ENCODE results near the gene CEP164. TPM values are rescaled to one million over a fixed set of nuclear protein-coding genes. Genes with fewer than 3 reads are reported as not detected.

The CEP164 gene
- total RNA-seq, 1 donor from 2014 or later: 28.8 TPM

DNA sequence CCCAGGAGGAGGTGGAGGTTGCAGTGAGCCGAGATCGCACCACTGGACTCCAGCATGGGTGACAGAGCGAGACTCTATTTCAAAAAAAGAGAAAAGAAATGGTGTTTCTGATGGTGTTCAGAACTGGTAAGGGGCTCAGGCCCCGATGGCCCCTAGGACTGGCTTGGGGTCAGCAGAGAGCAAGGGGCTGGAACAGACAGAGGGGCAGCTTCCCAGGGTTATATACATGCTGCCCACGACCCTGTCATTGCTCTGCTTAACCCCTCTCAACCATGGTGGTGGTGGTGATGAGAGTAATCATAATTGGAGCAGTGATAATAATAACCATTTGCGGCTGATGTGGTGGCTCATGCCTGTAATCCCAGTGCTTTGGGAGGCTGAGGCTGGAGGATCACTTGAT, 79.4 kb downstream of the CEP164 start:
- no peak overlapping the region for H3K4me3 ChIP-seq (ENCODE audit: low read depth, low read length)
- H3K36me3 ChIP-seq (ENCODE audit: control insufficient read depth, insufficient read depth, low read length): peaks cover 3% of the 10 kb centered on the region
- TF ChIP-seq, protein P1, sequence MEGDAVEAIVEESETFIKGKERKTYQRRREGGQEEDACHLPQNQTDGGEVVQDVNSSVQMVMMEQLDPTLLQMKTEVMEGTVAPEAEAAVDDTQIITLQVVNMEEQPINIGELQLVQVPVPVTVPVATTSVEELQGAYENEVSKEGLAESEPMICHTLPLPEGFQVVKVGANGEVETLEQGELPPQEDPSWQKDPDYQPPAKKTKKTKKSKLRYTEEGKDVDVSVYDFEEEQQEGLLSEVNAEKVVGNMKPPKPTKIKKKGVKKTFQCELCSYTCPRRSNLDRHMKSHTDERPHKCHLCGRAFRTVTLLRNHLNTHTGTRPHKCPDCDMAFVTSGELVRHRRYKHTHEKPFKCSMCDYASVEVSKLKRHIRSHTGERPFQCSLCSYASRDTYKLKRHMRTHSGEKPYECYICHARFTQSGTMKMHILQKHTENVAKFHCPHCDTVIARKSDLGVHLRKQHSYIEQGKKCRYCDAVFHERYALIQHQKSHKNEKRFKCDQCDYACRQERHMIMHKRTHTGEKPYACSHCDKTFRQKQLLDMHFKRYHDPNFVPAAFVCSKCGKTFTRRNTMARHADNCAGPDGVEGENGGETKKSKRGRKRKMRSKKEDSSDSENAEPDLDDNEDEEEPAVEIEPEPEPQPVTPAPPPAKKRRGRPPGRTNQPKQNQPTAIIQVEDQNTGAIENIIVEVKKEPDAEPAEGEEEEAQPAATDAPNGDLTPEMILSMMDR (IDR thresholded peaks at IDR 0.05; ENCODE audit: insufficient read depth, low read length, poor library complexity, severe bottlenecking): no peak
- no peaks in the 10 kb centered on the region for H3K27me3 ChIP-seq (ENCODE audit: control insufficient read depth, insufficient read depth, low read length)
- no peak for DNase-seq (ENCODE audit: low read depth)

DNA sequence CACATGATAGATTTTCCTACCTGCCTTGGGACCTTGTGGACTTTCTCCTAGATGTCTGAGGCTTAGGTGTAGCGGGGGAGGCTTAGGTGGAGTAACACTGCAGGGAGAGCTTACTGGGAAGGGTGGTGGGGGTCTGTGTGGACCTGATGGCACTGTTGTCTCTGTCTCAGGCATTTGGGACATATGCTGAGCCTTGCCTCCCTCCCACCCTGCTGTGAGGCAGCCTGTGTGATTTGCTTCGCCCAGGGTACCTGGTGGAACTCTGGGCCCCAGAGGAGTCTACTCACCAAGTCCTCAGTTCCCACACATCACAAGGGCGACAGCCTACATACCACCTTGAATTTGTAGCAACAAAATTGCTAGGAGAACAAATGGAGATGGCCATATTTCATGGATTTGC, 80.7 kb downstream of the CEP164 start:
- DNase-seq (ENCODE audit: low read depth): no peak
- Histone ChIP-seq H3K4me3 (ENCODE audit: low read depth, low read length) (no peak overlapping the region), H3K27me3 (ENCODE audit: control insufficient read depth, insufficient read depth, low read length) (no peaks in the 10 kb centered on the region), H3K36me3 (ENCODE audit: control insufficient read depth, insufficient read depth, low read length) (peaks cover 4% of the 10 kb centered on the region)
- TF ChIP-seq, protein P1 (IDR thresholded peaks at IDR 0.05; ENCODE audit: insufficient read depth, low read length, poor library complexity, severe bottlenecking): no peak

DNA sequence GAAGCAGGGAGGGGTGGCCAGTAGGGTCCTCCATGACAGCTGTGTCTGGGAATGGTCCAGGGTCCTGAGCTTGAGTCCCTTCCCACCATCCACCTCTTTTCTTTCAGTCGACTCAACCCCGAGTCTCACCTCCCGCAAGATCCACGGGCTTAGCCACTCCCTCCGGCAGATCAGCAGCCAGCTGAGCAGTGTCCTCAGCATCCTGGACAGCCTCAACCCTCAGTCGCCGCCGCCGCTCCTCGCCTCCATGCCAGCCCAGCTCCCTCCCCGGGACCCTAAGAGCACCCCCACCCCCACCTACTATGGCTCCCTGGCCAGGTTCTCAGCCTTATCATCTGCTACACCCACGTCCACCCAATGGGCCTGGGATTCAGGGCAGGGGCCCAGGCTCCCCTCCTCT, 81.9 kb downstream of the CEP164 start:
- no peaks in the 10 kb centered on the region for H3K27me3 ChIP-seq (ENCODE audit: control insufficient read depth, insufficient read depth, low read length)
- no peak overlapping the region for H3K4me3 ChIP-seq (ENCODE audit: low read depth, low read length)
- no peak for DNase-seq (ENCODE audit: low read depth)

DNA sequence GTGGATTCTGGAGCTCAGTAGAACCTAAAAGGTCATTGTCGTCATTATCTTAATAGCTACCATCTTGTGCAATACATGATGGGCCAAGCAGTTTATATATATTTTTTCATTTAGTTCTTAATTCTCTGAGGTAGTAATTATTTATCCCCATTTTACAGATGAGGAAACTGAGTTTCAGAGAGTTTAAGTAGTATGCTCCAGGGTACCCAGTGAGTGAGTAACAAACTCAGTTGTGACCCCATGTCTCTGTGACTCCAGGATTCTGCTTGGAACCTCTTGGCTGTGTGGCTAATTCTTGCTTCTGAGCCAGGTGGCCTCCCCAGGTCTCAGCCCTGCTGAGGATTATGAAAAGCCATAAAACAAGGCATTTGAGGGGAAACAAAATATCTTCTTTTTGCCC, 82.6 kb downstream of the CEP164 start:
- H3K27me3 ChIP-seq (ENCODE audit: control insufficient read depth, insufficient read depth, low read length): no peaks in the 10 kb centered on the region
- peaks cover 4% of the 10 kb centered on the region for H3K36me3 ChIP-seq (ENCODE audit: control insufficient read depth, insufficient read depth, low read length)
- DNase-seq (ENCODE audit: low read depth): no peak
- TF ChIP-seq, protein P1 (IDR thresholded peaks at IDR 0.05; ENCODE audit: insufficient read depth, low read length, poor library complexity, severe bottlenecking): no peak
- H3K4me3 ChIP-seq (ENCODE audit: low read depth, low read length): no peak overlapping the region

More for the DNA sequence above, 81.9 kb downstream of the CEP164 start:
- TF ChIP-seq, protein P1 (IDR thresholded peaks at IDR 0.05; ENCODE audit: insufficient read depth, low read length, poor library complexity, severe bottlenecking): no peak
- peaks cover 4% of the 10 kb centered on the region for H3K36me3 ChIP-seq (ENCODE audit: control insufficient read depth, insufficient read depth, low read length)

DNA sequence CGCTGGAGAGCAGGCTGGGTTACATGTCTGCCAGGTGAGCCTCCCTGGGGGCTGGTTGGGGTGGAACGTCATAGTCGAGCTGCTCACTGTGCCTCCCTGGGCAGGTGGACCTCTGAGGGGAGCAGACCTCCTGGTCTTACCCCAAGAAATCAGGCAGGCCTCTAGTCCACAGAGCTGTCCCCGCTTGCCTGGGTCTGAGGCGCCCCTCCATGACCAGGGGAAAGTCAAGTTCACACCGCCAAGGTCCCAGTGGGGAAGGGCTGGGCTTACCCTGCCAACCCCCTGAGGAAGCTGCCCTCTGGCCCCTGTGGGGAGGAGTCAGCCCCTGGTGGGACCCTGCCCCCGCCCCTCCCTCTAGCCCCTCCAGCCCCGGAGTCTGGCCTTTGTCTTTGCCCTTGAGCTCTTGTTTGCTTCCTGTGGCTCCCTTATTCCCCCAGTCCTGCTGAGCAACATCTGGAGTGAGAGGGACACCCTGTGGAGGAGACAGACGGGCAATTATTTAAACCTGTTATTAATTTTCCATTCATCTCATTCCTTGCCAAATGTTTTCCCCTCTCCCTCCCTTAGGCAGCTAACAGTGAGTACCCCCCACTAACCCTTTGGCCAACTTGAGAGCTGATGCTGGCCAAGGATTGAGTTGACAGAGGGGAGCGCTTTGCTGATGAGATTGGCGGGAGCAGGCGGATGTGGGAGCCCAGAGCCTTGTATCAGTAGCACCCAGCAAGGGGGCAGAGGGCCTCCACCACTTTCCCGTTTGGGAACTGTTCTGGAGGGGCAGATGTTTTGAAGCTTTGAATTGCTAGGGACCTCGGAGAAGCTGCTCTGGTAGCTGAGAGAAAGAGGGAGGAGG, 83.4 kb downstream of the CEP164 start:
- TF ChIP-seq, protein P1 (IDR thresholded peaks at IDR 0.05; ENCODE audit: insufficient read depth, low read length, poor library complexity, severe bottlenecking): no peak
- no peak for DNase-seq (ENCODE audit: low read depth)
- H3K27me3 ChIP-seq (ENCODE audit: control insufficient read depth, insufficient read depth, low read length): no peaks in the 10 kb centered on the region
- no peak overlapping the region for H3K4me3 ChIP-seq (ENCODE audit: low read depth, low read length)
- peaks cover 4% of the 10 kb centered on the region for H3K36me3 ChIP-seq (ENCODE audit: control insufficient read depth, insufficient read depth, low read length)

DNA sequence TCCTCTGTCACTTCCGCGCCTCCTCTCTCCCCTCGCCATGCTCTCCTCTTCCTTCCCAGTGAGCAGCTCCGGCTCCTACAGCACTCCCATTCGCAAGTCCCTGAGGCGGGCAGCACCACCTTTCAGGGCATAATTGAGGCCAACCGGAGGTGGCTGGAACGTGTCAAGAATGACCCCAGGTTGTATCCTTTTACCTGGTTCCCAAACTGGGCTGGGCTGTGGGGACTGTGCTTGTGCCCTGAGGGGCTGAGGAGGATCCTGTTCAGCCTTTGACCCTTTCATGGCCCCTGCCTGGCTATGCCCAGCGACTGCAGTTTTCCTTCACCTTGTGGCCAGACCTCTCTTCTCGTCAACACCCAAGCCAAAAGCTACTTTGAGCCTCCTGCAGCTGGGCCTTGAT, 84.1 kb downstream of the CEP164 start:
- Histone ChIP-seq H3K36me3 (ENCODE audit: control insufficient read depth, insufficient read depth, low read length) (peaks cover 4% of the 10 kb centered on the region), H3K4me3 (ENCODE audit: low read depth, low read length) (no peak overlapping the region), H3K27me3 (ENCODE audit: control insufficient read depth, insufficient read depth, low read length) (no peaks in the 10 kb centered on the region)
- DNase-seq (ENCODE audit: low read depth): no peak
- TF ChIP-seq, protein P1 (IDR thresholded peaks at IDR 0.05; ENCODE audit: insufficient read depth, low read length, poor library complexity, severe bottlenecking): no peak

Data from kidney epithelial cell (primary cell).